GM19452 (cell line): Measurements from ENCODE around the gene NSD1.

Experiments
- ATAC-seq: cut with Tn5 transposase; IDR thresholded peaks from one replicate; pipeline ENCODE4 v1.9.1; 2021; ENCODE audit not compliant: unreplicated experiment

NSD1 gene

DNA sequence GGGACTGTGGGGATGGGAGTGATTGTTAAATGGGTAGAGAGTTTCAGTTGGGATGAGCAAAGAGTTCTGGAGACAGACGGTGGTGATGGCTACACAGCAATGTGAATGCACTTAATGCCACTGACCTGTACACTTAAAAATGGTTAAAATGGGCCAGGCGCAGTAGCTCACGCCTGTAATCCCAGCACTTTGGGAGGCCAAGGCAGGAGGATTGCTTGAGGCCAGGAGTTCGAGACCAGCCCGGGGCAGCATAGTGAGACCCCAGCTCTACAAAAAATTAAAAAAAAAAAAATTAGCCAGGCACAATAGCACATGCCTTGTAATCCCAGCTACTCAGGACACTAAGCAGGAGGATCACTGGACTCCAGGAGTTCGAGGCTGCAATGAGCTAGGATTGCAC is 210.2 kb downstream of the NSD1 start:
- ATAC-seq, result no peak

DNA sequence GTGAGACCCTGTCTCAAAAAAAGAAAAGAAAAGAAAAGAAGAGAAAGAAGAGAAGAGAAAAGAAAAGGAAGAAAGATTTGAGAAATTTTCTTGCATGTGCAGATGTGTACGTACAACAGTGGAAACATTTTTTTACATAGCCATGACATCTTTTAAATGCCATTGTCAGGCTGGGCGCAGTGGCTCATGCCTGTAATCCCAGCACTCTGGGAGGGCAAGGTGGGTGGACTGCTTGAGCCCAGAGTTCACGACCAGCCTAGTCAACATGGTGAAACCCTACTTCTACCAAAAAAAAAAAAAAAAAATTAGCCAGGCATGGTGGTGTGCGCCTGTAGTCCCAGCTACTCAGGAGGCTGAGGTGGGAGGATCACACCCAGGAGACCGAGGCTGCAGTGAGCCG is 211.3 kb downstream of the NSD1 start:
- no peak for ATAC-seq

DNA sequence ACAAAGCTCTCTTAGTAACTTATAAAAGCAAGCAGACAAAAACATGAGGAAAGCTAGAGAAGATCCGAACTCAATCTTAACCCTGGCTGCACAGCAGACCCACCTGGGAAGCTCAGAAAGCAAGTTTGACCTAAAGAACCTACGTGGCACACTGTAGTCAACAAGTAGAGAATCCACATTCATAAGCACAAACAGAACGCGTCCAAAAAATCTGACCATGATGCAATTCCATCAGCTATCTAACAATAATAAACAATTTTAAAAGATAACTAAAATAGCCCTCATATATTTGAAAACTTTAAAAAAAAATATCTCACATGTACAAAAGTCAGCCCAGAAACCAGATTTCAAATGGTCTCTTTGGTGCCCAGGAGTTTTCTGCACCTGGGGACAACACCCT is 213.2 kb downstream of the NSD1 start:
- ATAC-seq, result no peak

- ATAC-seq, result no peak
Observed at GRCh38 chr5:177347699-177348098, 214.1 kb downstream of the NSD1 start.

- ATAC-seq, result no peak
Observed at GRCh38 chr5:177349362-177349647, 215.7 kb downstream of the NSD1 start.

- no peak for ATAC-seq
Observed at GRCh38 chr5:177349762-177350161, 216.2 kb downstream of the NSD1 start.
